Measurements from ENCODE around the gene PEX26.

GRCh38 chr22:18059094-18059417 lies 18.7 kb upstream of the PEX26 start:
- TF ChIP-seq RAD21 (CRISPR knock-in tag; IDR thresholded peaks at IDR 0.05) (no peak), NPAS2 (CRISPR knock-in tag; IDR thresholded peaks at IDR 0.05; ENCODE audit: borderline replicate concordance) (no peak), HHEX (CRISPR knock-in tag; IDR thresholded peaks at IDR 0.05) (no peak), POLR2A (IDR thresholded peaks at IDR 0.05; ENCODE audit: insufficient read depth in 1 of 2, low read depth in 2 of 2, low read length in 2 of 2) (no peak), GTF2F1 (IDR thresholded peaks at IDR 0.05; ENCODE audit: low read length) (no peak), ZNF329 (CRISPR knock-in tag; IDR thresholded peaks at IDR 0.05; ENCODE audit: low read depth) (no peak)
